Upper lobe of left lung (tissue), 4 donors: ENCODE measurements around the gene ITPKC.

ENCODE experiments used
- CTCF ChIP-seq, 6 experiments: fragments of 450-650 bp in 4 of 6; fragments of 200-600 bp in 2 of 6; sonication (generic) in 2 of 6; IDR thresholded peaks; one replicate each; pipeline ENCODE4 v1.5.1; 2016 to 2019; ENCODE audit warnings: antibody characterized with exemption in 6 of 6
- POLR2A ChIP-seq, 4 donors: fragments of 450-650 bp; IDR thresholded peaks; one replicate each; pipeline ENCODE4 v1.5.1; 2016 to 2017; ENCODE audit warnings: antibody characterized with exemption in 4 of 4, mild to moderate bottlenecking in 2 of 4
- POLR2AphosphoS5 ChIP-seq, 2 donors: sonication (generic); formaldehyde crosslinking; IDR thresholded peaks; one replicate each; pipeline ENCODE4 v1.5.1; 2017; ENCODE audit warnings: antibody characterized with exemption in 2 of 2

- no peak for TF ChIP-seq CTCF (IDR thresholded peaks at IDR 0.05)
- TF ChIP-seq POLR2A (IDR thresholded peaks at IDR 0.05), result no peak
- no peak for TF ChIP-seq POLR2AphosphoS5 (IDR thresholded peaks at IDR 0.05)
These were observed 11.6 kb upstream of the ITPKC start for GRCh38 chr19:40705362-40705651.
